ENCODE results near the gene TMC3.
"Not testable (repeated sequence)": the region's sequence is repeated elsewhere in the genome, so short reads cannot be mapped to it uniquely, and the experiment has no call there.

Gene TMC3

GRCh38 chr15:81373775-81374395, at the start of gene TMC3:
Gene TMC3, minus strand, starts transcription at chr15:81374213. Its CDS starts 136 bp downstream, at chr15:81374077.
- no peak for DNase-seq

GRCh38 chr15:81421461-81421860, 47.4 kb upstream of the TMC3 start:
- DNase-seq: no peak

GRCh38 chr15:81419332-81419943, 45.4 kb upstream of the TMC3 start:
- DNase-seq: no peak

- DNase-seq: no peak
Observed at GRCh38 chr15:81418891-81419290, 44.9 kb upstream of the TMC3 start.

GRCh38 chr15:81418444-81418843, 44.4 kb upstream of the TMC3 start:
- DNase-seq: no peak

- DNase-seq: not testable (repeated sequence)
Observed at GRCh38 chr15:81414274-81414968, 40.4 kb upstream of the TMC3 start.

- DNase-seq: no peak
Observed at GRCh38 chr15:81413851-81414250, 39.8 kb upstream of the TMC3 start.

GRCh38 chr15:81411969-81412633, 38.1 kb upstream of the TMC3 start:
- DNase-seq: no peak

- DNase-seq: no peak
Observed at GRCh38 chr15:81411051-81411450, 37.0 kb upstream of the TMC3 start.

GRCh38 chr15:81410318-81410753, 36.3 kb upstream of the TMC3 start:
- DNase-seq: no peak

GRCh38 chr15:81407718-81408117, 33.7 kb upstream of the TMC3 start:
- DNase-seq: no peak

GRCh38 chr15:81407176-81407575, 33.2 kb upstream of the TMC3 start:
- no peak for DNase-seq

- no peak for DNase-seq
Observed at GRCh38 chr15:81400640-81401236, 26.7 kb upstream of the TMC3 start.

GRCh38 chr15:81398910-81399551, 25.0 kb upstream of the TMC3 start:
- no peak for DNase-seq

- DNase-seq: no peak
Observed at GRCh38 chr15:81398456-81398855, 24.4 kb upstream of the TMC3 start.

- no peak for DNase-seq
Observed at GRCh38 chr15:81394603-81395002, 20.6 kb upstream of the TMC3 start.

GRCh38 chr15:81391657-81392056, 17.6 kb upstream of the TMC3 start:
- DNase-seq: no peak

- no peak for DNase-seq
Observed at GRCh38 chr15:81388436-81388770, 14.4 kb upstream of the TMC3 start.

GRCh38 chr15:81387621-81388435, 13.8 kb upstream of the TMC3 start:
- no peak for DNase-seq

- DNase-seq: no peak
Observed at GRCh38 chr15:81386947-81387346, 12.9 kb upstream of the TMC3 start.

GRCh38 chr15:81385721-81386076, 11.7 kb upstream of the TMC3 start:
- no peak for DNase-seq

Data from stimulated activated CD4-positive, alpha-beta T cell treated with anti-CD3 and anti-CD28 coated beads, Interleukin-4, amount 100 ng/mL, for 1 hour (primary cell).